Measurements from ENCODE around the gene PARM1.

Gene PARM1

GRCh38 chr4:74970577-74970976 lies 37.7 kb downstream of the PARM1 start:
- no peak for TF ChIP-seq CTCF (IDR thresholded peaks at IDR 0.05; ENCODE audit: low read depth, low read length, missing control alignments)
- no peak for DNase-seq (ENCODE audit: low read depth)
- in situ Hi-C loops (cut with HindIII; ENCODE audit: low sequenced_read_pairs), result no loop called here
- H3K4me3 ChIP-seq (ENCODE audit: low read depth, low read length), result no peak overlapping the region

GRCh38 chr4:74971862-74972261 lies 38.9 kb downstream of the PARM1 start:
- in situ Hi-C loops (cut with HindIII; ENCODE audit: low sequenced_read_pairs), result no loop called here
- no peak for TF ChIP-seq CTCF (IDR thresholded peaks at IDR 0.05; ENCODE audit: low read depth, low read length, missing control alignments)
- H3K4me3 ChIP-seq (ENCODE audit: low read depth, low read length), result no peak overlapping the region
- DNase-seq (ENCODE audit: low read depth), result no peak

GRCh38 chr4:74975082-74975481 lies 42.2 kb downstream of the PARM1 start:
- no peak for TF ChIP-seq CTCF (IDR thresholded peaks at IDR 0.05; ENCODE audit: low read depth, low read length, missing control alignments)
- no peak overlapping the region for H3K4me3 ChIP-seq (ENCODE audit: low read depth, low read length)
- in situ Hi-C loops (cut with HindIII; ENCODE audit: low sequenced_read_pairs), result no loop called here
- no peak for DNase-seq (ENCODE audit: low read depth)

- in situ Hi-C loops (cut with HindIII; ENCODE audit: low sequenced_read_pairs), result no loop called here
These were observed 43.2 kb downstream of the PARM1 start for GRCh38 chr4:74975848-74976824.

GRCh38 chr4:74982546-74983252 lies 49.8 kb downstream of the PARM1 start:
- in situ Hi-C loops (cut with HindIII; ENCODE audit: low sequenced_read_pairs), result no loop called here
- TF ChIP-seq CTCF (IDR thresholded peaks at IDR 0.05; ENCODE audit: low read depth, low read length, missing control alignments), result no peak

More at GRCh38 chr4:74975848-74976824, 43.2 kb downstream of the PARM1 start:
- DNase-seq (ENCODE audit: low read depth), result no peak
- no peak for TF ChIP-seq CTCF (IDR thresholded peaks at IDR 0.05; ENCODE audit: low read depth, low read length, missing control alignments)
- no peak overlapping the region for H3K4me3 ChIP-seq (ENCODE audit: low read depth, low read length)

GRCh38 chr4:74983253-74983635 lies 50.3 kb downstream of the PARM1 start:
- in situ Hi-C loops (cut with HindIII; ENCODE audit: low sequenced_read_pairs), result no loop called here
- no peak overlapping the region for H3K4me3 ChIP-seq (ENCODE audit: low read depth, low read length)
- no peak for TF ChIP-seq CTCF (IDR thresholded peaks at IDR 0.05; ENCODE audit: low read depth, low read length, missing control alignments)
- DNase-seq (ENCODE audit: low read depth), result no peak

More at GRCh38 chr4:74982546-74983252, 49.8 kb downstream of the PARM1 start:
- no peak overlapping the region for H3K4me3 ChIP-seq (ENCODE audit: low read depth, low read length)
- DNase-seq (ENCODE audit: low read depth), result no peak

All from astrocyte of the cerebellum (primary cell).